Thyroid gland (tissue), 4 donors: ENCODE data around the gene SUSD2. TPM values are rescaled to one million over a fixed set of nuclear protein-coding genes. Genes with fewer than 3 reads are reported as not detected.

Experiments used
- DNase-seq, 2 donors: peaks; one replicate each; pipeline ENCODE4 v3.0.0-alpha.2; 2019
- H3K27ac ChIP-seq, 3 donors: fragments of 200-600 bp; sonication (generic); 1 replicate in 2 of 3; 2 replicates in 1 of 3; pipeline ENCODE4 v1.5.1; 2016 to 2019; ENCODE audit warnings: mild to moderate bottlenecking in 1 of 3, moderate library complexity in 1 of 3
- H3K27me3 ChIP-seq: fragments of 200-600 bp; sonication (generic); one replicate; pipeline ENCODE4 v1.5.1; 2019
- H3K36me3 ChIP-seq, 2 donors: fragments of 200-600 bp; sonication (generic); one replicate each; pipeline ENCODE4 v1.5.1; 2016 to 2019
- H3K4me1 ChIP-seq, 2 donors: fragments of 200-600 bp; sonication (generic); one replicate each; pipeline ENCODE4 v1.5.1; 2017 to 2019
- H3K4me3 ChIP-seq, 3 donors: fragments of 200-600 bp; sonication (generic); replicated peaks in 1 of 3; 1 replicate in 2 of 3; 2 replicates in 1 of 3; pipeline ENCODE4 v1.5.1; 2016; ENCODE audit warnings: mild to moderate bottlenecking in 1 of 3
- H3K9me3 ChIP-seq: fragments of 200-600 bp; sonication (generic); one replicate; pipeline ENCODE4 v1.5.1; 2017
- CTCF ChIP-seq, 6 experiments: fragments of 200-600 bp in 3 of 6; fragments of 450-650 bp in 3 of 6; sonication (generic) in 3 of 6; IDR thresholded peaks; one replicate each; pipeline ENCODE4 v1.5.1; 2016 to 2019; ENCODE audit warnings: antibody characterized with exemption in 6 of 6, mild to moderate bottlenecking in 2 of 6, inconsistent platforms in 1 of 6, moderate library complexity in 1 of 6
- POLR2A ChIP-seq, 2 donors: fragments of 450-650 bp; IDR thresholded peaks; one replicate each; pipeline ENCODE4 v1.6.1; 2017; ENCODE audit warnings: antibody characterized with exemption in 2 of 2, mild to moderate bottlenecking in 2 of 2, moderate library complexity in 1 of 2
- WGBS, 2 donors: methylation state at CpG; one replicate each; pipeline ENCODE4 v1.1.5; 2017; 5-methylcytosine and 5-hydroxymethylcytosine counted together
- intact Hi-C: fragments of 100-400 bp; cut with DNase I; formaldehyde crosslinking; loops from one replicate; pipeline ENCODE4 v1.15.1; 2023
- total RNA-seq, 4 donors: library from RNA; depleted of rRNA; stranded (reverse); fragments of >200 nt; gene quantifications; one replicate each; pipeline ENCODE4 v1.2.3, GENCODE V29; 2016

SUSD2 gene
- total RNA-seq, 4 donors from 2014 or later = 9.5 to 22.5 (median 15.1) TPM

- Histone ChIP-seq H3K27ac (peak overlapping the region in 1 of 3 donors; percentile 24), H3K36me3 (peaks cover 18 to 29% of the 10 kb centered on the region in 2 donors), H3K4me1 (peaks cover 32 to 54% of the 10 kb centered on the region in 2 donors), H3K27me3 (no peaks in the 10 kb centered on the region), H3K4me3 (no peak overlapping the region), H3K9me3 (no peaks in the 10 kb centered on the region)
- TF ChIP-seq CTCF (IDR thresholded peaks at IDR 0.05) (no peak), POLR2A (IDR thresholded peaks at IDR 0.05) (no peak)
- 91% methylated on average over 6 of the region's 6 CpGs; no CpG with 5 or more reads in 1 of the 2 donors for WGBS, 2 donors
- DNase-seq = peak; percentile 48 to 72
- intact Hi-C loops = loop anchor here (5.0 kb wide), 2 partner anchors 50 to 160 kb away; no protein-coding TSS in a partner anchor
These were observed 19.4 kb upstream of the SUSD2 start for GRCh38 chr22:24161909-24162308.

GRCh38 chr22:24162436-24162835 lies 18.9 kb upstream of the SUSD2 start:
- Histone ChIP-seq H3K27ac (peak overlapping the region in 1 of 3 donors; percentile 24), H3K9me3 (no peaks in the 10 kb centered on the region), H3K4me1 (peaks cover 28 to 48% of the 10 kb centered on the region in 2 donors), H3K4me3 (no peak overlapping the region), H3K27me3 (no peaks in the 10 kb centered on the region), H3K36me3 (peaks cover 23 to 35% of the 10 kb centered on the region in 2 donors)
- no peak for TF ChIP-seq CTCF (IDR thresholded peaks at IDR 0.05)
- TF ChIP-seq POLR2A (IDR thresholded peaks at IDR 0.05) = no peak
- WGBS, 2 donors = 75 to 80% methylated on average over 6 of the region's 6 CpGs
- intact Hi-C loops = loop anchor here (5.0 kb wide), 2 partner anchors 50 to 160 kb away; no protein-coding TSS in a partner anchor
- no peak for DNase-seq

- H3K9me3 ChIP-seq = no peaks in the 10 kb centered on the region
- no peak for TF ChIP-seq POLR2A (IDR thresholded peaks at IDR 0.05)
- TF ChIP-seq CTCF (IDR thresholded peaks at IDR 0.05) = no peak
- H3K27me3 ChIP-seq = no peaks in the 10 kb centered on the region
- no peak for DNase-seq
- no peak overlapping the region for H3K4me3 ChIP-seq
- H3K36me3 ChIP-seq = peaks cover 34 to 48% of the 10 kb centered on the region in 2 donors
- WGBS, 2 donors = 90 to 93% methylated on average over 2 to 8 of the region's 10 CpGs
- no peak overlapping the region for H3K27ac ChIP-seq
- intact Hi-C loops = loop anchor here (5.0 kb wide), 2 partner anchors 52 to 162 kb away; no protein-coding TSS in a partner anchor
- H3K4me1 ChIP-seq = peaks cover 17 to 30% of the 10 kb centered on the region in 2 donors
These were observed 17.0 kb upstream of the SUSD2 start for GRCh38 chr22:24164243-24164642.

- 93 to 100% methylated on average over 4 to 6 of the region's 6 CpGs for WGBS, 2 donors
- Histone ChIP-seq H3K27ac (no peak overlapping the region), H3K4me3 (no peak overlapping the region), H3K4me1 (peaks cover 10 to 23% of the 10 kb centered on the region in 2 donors), H3K36me3 (peaks cover 34 to 48% of the 10 kb centered on the region in 2 donors), H3K27me3 (no peaks in the 10 kb centered on the region), H3K9me3 (no peaks in the 10 kb centered on the region)
- no peak for DNase-seq
- TF ChIP-seq POLR2A (IDR thresholded peaks at IDR 0.05) (no peak), CTCF (IDR thresholded peaks at IDR 0.05) (no peak)
- intact Hi-C loops = loop anchor here (5.0 kb wide), 2 partner anchors 53 to 163 kb away; no protein-coding TSS in a partner anchor
These were observed 16.3 kb upstream of the SUSD2 start for GRCh38 chr22:24164940-24165339.

- intact Hi-C loops = no loop called here
- Histone ChIP-seq H3K4me1 (peaks cover 9 to 16% of the 10 kb centered on the region in 2 donors), H3K9me3 (no peaks in the 10 kb centered on the region), H3K27me3 (no peaks in the 10 kb centered on the region), H3K4me3 (no peak overlapping the region), H3K27ac (no peak overlapping the region), H3K36me3 (peaks cover 34 to 53% of the 10 kb centered on the region in 2 donors)
- DNase-seq = no peak
- TF ChIP-seq POLR2A (IDR thresholded peaks at IDR 0.05) (no peak), CTCF (IDR thresholded peaks at IDR 0.05) (no peak)
- 82 to 83% methylated on average over 4 to 5 of the region's 5 CpGs for WGBS, 2 donors
These were observed 15.6 kb upstream of the SUSD2 start for GRCh38 chr22:24165673-24166072.
